Suprapubic skin (tissue), 4 donors: ENCODE measurements around the gene MLEC. TPM values are rescaled to one million over a fixed set of nuclear protein-coding genes. Genes with fewer than 3 reads are reported as not detected.

ENCODE experiments used
- DNase-seq, 2 donors: peaks; one replicate each; pipeline ENCODE4 v3.0.0-alpha.2; 2019; ENCODE audit warnings: low spot score in 2 of 2
- H3K27ac ChIP-seq: fragments of 200-600 bp; sonication (generic); one replicate; pipeline ENCODE4 v1.5.1; 2019
- H3K27me3 ChIP-seq: fragments of 200-600 bp; sonication (generic); one replicate; pipeline ENCODE4 v1.5.1; 2019
- H3K36me3 ChIP-seq: fragments of 200-600 bp; sonication (generic); one replicate; pipeline ENCODE4 v1.5.1; 2019
- H3K4me1 ChIP-seq: fragments of 200-600 bp; sonication (generic); one replicate; pipeline ENCODE4 v1.5.1; 2019
- H3K4me3 ChIP-seq: fragments of 200-600 bp; sonication (generic); one replicate; pipeline ENCODE4 v1.5.1; 2019; ENCODE audit warnings: mild to moderate bottlenecking
- H3K9me3 ChIP-seq: fragments of 200-600 bp; sonication (generic); one replicate; pipeline ENCODE4 v1.5.1; 2019
- EP300 ChIP-seq: sonication (generic); formaldehyde crosslinking; IDR thresholded peaks from one replicate; pipeline ENCODE4 v1.6.1; 2017; ENCODE audit warnings: antibody characterized with exemption
- POLR2A ChIP-seq, 2 donors: fragments of 450-650 bp; IDR thresholded peaks; one replicate each; pipeline ENCODE4 v1.6.1; 2017; ENCODE audit warnings: antibody characterized with exemption in 2 of 2, mild to moderate bottlenecking in 2 of 2, moderate library complexity in 2 of 2
- POLR2AphosphoS5 ChIP-seq, 3 donors: sonication (generic); formaldehyde crosslinking; IDR thresholded peaks; one replicate each; pipeline ENCODE4 v1.6.1; 2017; ENCODE audit warnings: antibody characterized with exemption in 3 of 3
- WGBS: methylation state at CpG from one replicate; pipeline ENCODE4 v1.1.5; 2018; 5-methylcytosine and 5-hydroxymethylcytosine counted together
- total RNA-seq, 4 donors: library from RNA; depleted of rRNA; stranded (reverse); fragments of >200 nt; gene quantifications; one replicate each; pipeline ENCODE4 v1.1.0, GENCODE V29; 2016
- TF ChIP-seq, protein P1 (sequence below), 2 donors: fragments of 200-600 bp in 1 of 2; fragments of 450-650 bp in 1 of 2; sonication (generic) in 1 of 2; IDR thresholded peaks; one replicate each; pipeline ENCODE4 v1.5.1; 2016 to 2019; ENCODE audit warnings: antibody characterized with exemption in 2 of 2, mild to moderate bottlenecking in 1 of 2, moderate library complexity in 1 of 2

MLEC gene
- total RNA-seq, 4 donors from 2014 or later: 34.8 to 72.6 (median 60.4) TPM

DNA sequence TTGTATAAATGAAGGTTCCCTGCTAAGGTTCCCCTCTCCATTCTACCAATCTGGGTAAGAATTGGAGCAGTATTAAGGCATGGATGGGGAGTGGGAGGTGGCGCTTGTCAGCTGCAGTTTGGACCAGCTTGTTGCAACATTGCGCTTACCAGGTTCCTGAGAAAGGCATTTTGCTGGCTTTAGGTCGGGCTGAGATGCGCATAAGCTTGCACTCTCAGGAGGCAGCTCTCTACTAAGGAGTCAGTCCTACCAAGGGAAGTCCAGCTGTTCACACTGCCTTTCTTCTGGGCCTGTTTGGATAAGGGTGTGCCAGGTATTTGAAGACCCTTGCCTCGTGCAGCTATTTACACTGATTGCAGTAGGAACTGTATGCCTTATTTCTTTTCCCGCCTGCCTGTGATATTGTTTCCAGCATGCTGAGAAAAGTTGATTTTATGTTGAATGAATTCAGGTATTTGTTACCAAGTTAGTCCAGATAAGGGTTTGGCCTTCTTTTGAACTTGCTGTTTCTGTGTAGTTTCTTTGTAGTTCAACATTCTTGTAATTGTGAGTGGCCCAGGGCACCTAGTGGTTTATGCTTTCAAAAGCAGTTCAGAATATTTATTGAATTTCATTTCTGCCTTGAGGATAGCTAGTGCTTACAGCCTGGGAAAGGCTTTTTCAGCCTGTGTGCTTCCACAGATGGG lies 2.6 kb downstream of the MLEC start:
- no peak for DNase-seq
- Histone ChIP-seq H3K9me3 (no peaks in the 10 kb centered on the region), H3K36me3 (peaks cover 8% of the 10 kb centered on the region), H3K4me3 (peak overlapping the region; percentile 67), H3K27me3 (no peaks in the 10 kb centered on the region), H3K27ac (no peak overlapping the region), H3K4me1 (peaks cover 56% of the 10 kb centered on the region)
- TF ChIP-seq POLR2A (IDR thresholded peaks at IDR 0.05) (no peak), POLR2AphosphoS5 (IDR thresholded peaks at IDR 0.05) (no peak), EP300 (no peak)
- TF ChIP-seq, protein P1, sequence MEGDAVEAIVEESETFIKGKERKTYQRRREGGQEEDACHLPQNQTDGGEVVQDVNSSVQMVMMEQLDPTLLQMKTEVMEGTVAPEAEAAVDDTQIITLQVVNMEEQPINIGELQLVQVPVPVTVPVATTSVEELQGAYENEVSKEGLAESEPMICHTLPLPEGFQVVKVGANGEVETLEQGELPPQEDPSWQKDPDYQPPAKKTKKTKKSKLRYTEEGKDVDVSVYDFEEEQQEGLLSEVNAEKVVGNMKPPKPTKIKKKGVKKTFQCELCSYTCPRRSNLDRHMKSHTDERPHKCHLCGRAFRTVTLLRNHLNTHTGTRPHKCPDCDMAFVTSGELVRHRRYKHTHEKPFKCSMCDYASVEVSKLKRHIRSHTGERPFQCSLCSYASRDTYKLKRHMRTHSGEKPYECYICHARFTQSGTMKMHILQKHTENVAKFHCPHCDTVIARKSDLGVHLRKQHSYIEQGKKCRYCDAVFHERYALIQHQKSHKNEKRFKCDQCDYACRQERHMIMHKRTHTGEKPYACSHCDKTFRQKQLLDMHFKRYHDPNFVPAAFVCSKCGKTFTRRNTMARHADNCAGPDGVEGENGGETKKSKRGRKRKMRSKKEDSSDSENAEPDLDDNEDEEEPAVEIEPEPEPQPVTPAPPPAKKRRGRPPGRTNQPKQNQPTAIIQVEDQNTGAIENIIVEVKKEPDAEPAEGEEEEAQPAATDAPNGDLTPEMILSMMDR (IDR thresholded peaks at IDR 0.05): no peak
- WGBS: 79% methylated on average over 6 of the region's 6 CpGs

DNA sequence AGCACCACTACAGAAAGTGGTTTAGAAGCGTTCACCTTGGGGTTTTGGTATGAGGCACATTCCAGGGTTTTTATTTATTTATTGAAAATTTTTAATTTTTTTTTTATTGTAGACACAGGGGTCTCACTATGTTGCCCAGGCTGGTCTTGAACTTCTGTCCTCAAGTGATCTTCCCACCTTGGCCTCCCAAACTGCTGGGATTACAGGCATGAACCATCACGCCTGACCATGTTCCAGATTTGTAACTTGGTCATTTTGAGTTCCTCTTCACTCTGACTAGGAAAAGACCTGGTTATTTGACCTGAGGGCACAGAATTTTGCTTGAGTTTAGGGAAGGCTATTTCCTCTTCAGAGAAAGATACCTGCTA lies 3.1 kb downstream of the MLEC start:
- TF ChIP-seq EP300 (no peak), POLR2AphosphoS5 (IDR thresholded peaks at IDR 0.05) (no peak), POLR2A (IDR thresholded peaks at IDR 0.05) (no peak)
- TF ChIP-seq, protein P1 (IDR thresholded peaks at IDR 0.05): no peak
- Histone ChIP-seq H3K9me3 (no peaks in the 10 kb centered on the region), H3K4me1 (peaks cover 51% of the 10 kb centered on the region), H3K4me3 (no peak overlapping the region), H3K27me3 (no peaks in the 10 kb centered on the region), H3K36me3 (peaks cover 13% of the 10 kb centered on the region), H3K27ac (no peak overlapping the region)
- no peak for DNase-seq
- WGBS: 93% methylated on average over 2 of the region's 2 CpGs

DNA sequence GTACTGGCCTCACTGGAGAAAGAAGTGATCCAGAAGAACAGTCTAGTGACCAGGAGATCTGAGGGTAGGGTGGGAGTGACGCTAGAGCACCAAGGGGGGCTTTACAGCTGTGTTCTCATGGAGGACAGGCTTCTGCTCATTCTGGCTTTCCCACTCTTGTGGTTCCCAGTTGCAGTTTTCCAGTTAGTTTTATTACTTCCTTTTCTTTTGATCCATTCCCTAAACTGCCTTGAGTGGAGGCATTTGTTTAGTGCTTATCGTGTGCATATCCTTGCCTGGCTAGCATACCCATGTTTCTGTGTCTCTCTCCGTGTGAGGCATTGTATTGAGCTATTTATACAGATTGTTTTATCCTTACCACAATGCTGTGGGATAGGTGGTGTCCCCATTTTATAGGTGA lies 4.0 kb downstream of the MLEC start:
- Histone ChIP-seq H3K9me3 (no peaks in the 10 kb centered on the region), H3K36me3 (peaks cover 22% of the 10 kb centered on the region), H3K4me1 (peaks cover 48% of the 10 kb centered on the region), H3K4me3 (no peak overlapping the region), H3K27me3 (no peaks in the 10 kb centered on the region), H3K27ac (no peak overlapping the region)
- no peak for DNase-seq
- TF ChIP-seq POLR2AphosphoS5 (IDR thresholded peaks at IDR 0.05) (no peak), EP300 (no peak), POLR2A (IDR thresholded peaks at IDR 0.05) (no peak)
- TF ChIP-seq, protein P1 (IDR thresholded peaks at IDR 0.05): no peak
- 65% methylated on average over 3 of the region's 3 CpGs for WGBS

DNA sequence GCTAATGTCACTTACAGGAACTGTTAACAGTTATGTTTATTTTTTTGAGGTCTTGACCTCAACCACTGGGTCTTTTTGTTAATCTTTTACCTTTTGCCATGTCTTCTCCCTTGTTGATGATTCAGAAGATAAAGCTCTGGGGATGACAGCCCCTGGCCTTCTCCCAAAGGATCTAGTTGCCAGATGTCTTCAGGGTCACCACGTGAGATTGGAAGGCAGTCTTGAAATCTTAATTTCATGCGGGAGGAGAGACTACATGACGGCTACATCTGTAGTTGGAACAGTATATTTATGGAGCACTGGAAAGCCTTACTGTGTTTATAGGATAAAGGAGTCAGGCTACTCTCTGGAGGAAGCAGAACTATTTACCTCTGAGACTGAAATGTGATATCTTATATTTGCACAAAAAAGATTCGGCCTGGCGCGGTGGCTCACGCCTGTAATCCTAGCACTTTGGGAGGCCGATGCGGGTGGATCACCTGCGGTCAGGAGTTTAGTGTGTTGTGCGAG lies 5.6 kb downstream of the MLEC start:
- H3K4me1 ChIP-seq: peaks cover 44% of the 10 kb centered on the region
- 75% methylated on average over 11 of the region's 11 CpGs for WGBS
- no peaks in the 10 kb centered on the region for H3K27me3 ChIP-seq
- no peak for TF ChIP-seq POLR2AphosphoS5 (IDR thresholded peaks at IDR 0.05)
- no peak for TF ChIP-seq EP300
- no peak for TF ChIP-seq POLR2A (IDR thresholded peaks at IDR 0.05)
- TF ChIP-seq, protein P1 (IDR thresholded peaks at IDR 0.05): no peak
- DNase-seq: no peak
- H3K9me3 ChIP-seq: no peaks in the 10 kb centered on the region
- no peak overlapping the region for H3K27ac ChIP-seq
- H3K4me3 ChIP-seq: no peak overlapping the region
- peaks cover 38% of the 10 kb centered on the region for H3K36me3 ChIP-seq

DNA sequence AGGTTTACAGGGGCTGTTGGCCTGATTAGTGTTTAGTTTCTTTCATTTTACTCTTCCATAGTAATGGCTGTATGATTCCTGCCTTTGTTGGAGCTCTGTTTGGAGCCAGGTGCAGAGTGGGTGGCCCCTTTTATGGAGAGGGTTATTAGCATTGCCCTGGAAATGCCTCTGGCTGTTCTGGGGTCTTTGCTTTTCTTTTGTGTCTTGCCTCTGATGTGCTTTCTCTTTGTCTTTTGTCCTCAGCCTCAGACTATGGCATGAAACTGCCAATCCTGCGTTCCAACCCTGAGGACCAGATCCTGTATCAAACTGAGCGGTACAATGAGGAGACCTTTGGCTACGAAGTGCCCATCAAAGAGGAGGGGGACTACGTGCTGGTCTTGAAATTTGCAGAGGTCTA lies 6.9 kb downstream of the MLEC start:
- WGBS: 80% methylated on average over 3 of the region's 4 CpGs

More for the DNA sequence above, 6.9 kb downstream of the MLEC start:
- Histone ChIP-seq H3K9me3 (no peaks in the 10 kb centered on the region), H3K36me3 (peaks cover 51% of the 10 kb centered on the region), H3K4me3 (no peak overlapping the region), H3K27ac (no peak overlapping the region), H3K4me1 (peaks cover 32% of the 10 kb centered on the region), H3K27me3 (no peaks in the 10 kb centered on the region)
- TF ChIP-seq, protein P1 (IDR thresholded peaks at IDR 0.05): no peak
- no peak for TF ChIP-seq EP300
- TF ChIP-seq POLR2AphosphoS5 (IDR thresholded peaks at IDR 0.05): no peak
- no peak for TF ChIP-seq POLR2A (IDR thresholded peaks at IDR 0.05)
- DNase-seq: no peak
